K562 (cell line): ENCODE measurements around the gene NEK1. TPM values are rescaled to one million over a fixed set of nuclear protein-coding genes. Genes with fewer than 3 reads are reported as not detected.

Experiments
- ATAC-seq: fragments of 200-7000 bp; cut with Tn5 transposase; 3 replicates; pipeline ENCODE4 v1.9.1; 2020; ENCODE audit warnings: moderate library complexity
- BruUV-seq: library from RNA; stranded (reverse); fragments of 400-500 nt; replicated peaks from 2 replicates; lab custom pipeline; 2021; lab: Mats Ljungman, UMichigan
- CTCF ChIA-PET: fragments of 300-600 bp; formaldehyde crosslinking; extraction: SDS; loops from one replicate; lab custom pipeline; 2021; ENCODE audit warnings: low intra/inter-chr PET ratio; lab: Yijun Ruan, JAX
- POLR2A ChIA-PET: fragments of 300-600, 350-650 bp; sonication (Branson Sonifier 250); formaldehyde crosslinking; extraction: SDS; loops from one replicate; lab custom pipeline; 2021; ENCODE audit warnings: antibody characterized with exemption, inconsistent platforms; lab: Yijun Ruan, JAX
- DNase-seq, 4 experiments: peaks; one replicate each; pipeline versions ENCODE4 v3.0.0 to v3.0.0-alpha.2; 2011 to 2018; ENCODE audit warnings: low spot score in 3 of 4, mixed read lengths in 3 of 4; ENCODE audit errors: extremely low read depth in 1 of 4
- FAIRE-seq: peaks from 2 replicates; lab custom pipeline; 2011; peaks lifted over from hg19 to GRCh38; lab: Jason Lieb, UNC
- H2AFZ ChIP-seq: 2 replicates; pipeline ENCODE4 v1.6.0; 2011; ENCODE audit warnings: low read depth, low read length, control low read depth, inconsistent platforms
- H3K27ac ChIP-seq: fragments of 200-600 bp; 3 replicates; pipeline ENCODE4 v1.8.0; 2011; ENCODE audit warnings: low read depth, mild to moderate bottlenecking, control low read depth, inconsistent platforms, low read length, moderate library complexity, mixed read lengths; ENCODE audit errors: extremely low read depth
- H3K27me3 ChIP-seq, 2 experiments: fragments of 300-600 bp in 1 of 2; 2 replicates in 1 of 2; 3 replicates in 1 of 2; pipeline versions ENCODE4 v1.6.0 to v1.8.0; 2011; ENCODE audit warnings: inconsistent platforms in 2 of 2, low read length in 2 of 2, mild to moderate bottlenecking in 1 of 2, mixed read lengths in 1 of 2, moderate library complexity in 1 of 2; ENCODE audit not compliant: control insufficient read depth in 2 of 2, insufficient read depth in 2 of 2
- H3K36me3 ChIP-seq: fragments of 300-600 bp; 3 replicates; pipeline ENCODE4 v1.8.0; 2011; ENCODE audit warnings: mild to moderate bottlenecking, low read length, inconsistent platforms; ENCODE audit not compliant: control insufficient read depth, insufficient read depth
- H3K4me1 ChIP-seq, 2 experiments: fragments of 200-600 bp in 1 of 2; replicated peaks in 1 of 2; 2 replicates in 1 of 2; 3 replicates in 1 of 2; pipeline versions ENCODE4 v1.5.1 to v1.8.0; 2011; ENCODE audit warnings: inconsistent platforms in 2 of 2, low read length in 2 of 2, mild to moderate bottlenecking in 1 of 2, mixed read lengths in 1 of 2, moderate library complexity in 1 of 2; ENCODE audit not compliant: control insufficient read depth in 2 of 2, insufficient read depth in 2 of 2
- H3K4me2 ChIP-seq: 2 replicates; pipeline ENCODE4 v1.6.1; 2011; ENCODE audit warnings: low read length, control low read depth, inconsistent platforms, mixed read lengths; ENCODE audit not compliant: insufficient read depth
- H3K4me3 ChIP-seq: fragments of 200-600 bp; sonication (generic), shearing (Covaris generic); 2 replicates; pipeline ENCODE4 v1.5.1; 2016; ENCODE audit warnings: control low read depth, inconsistent platforms
- H3K79me2 ChIP-seq: fragments of 200-600 bp; 3 replicates; pipeline ENCODE4 v1.8.0; 2011; ENCODE audit warnings: low read length, inconsistent platforms; ENCODE audit not compliant: control insufficient read depth, insufficient read depth
- H3K9ac ChIP-seq, 2 experiments: 2 replicates each; pipeline versions ENCODE4 v1.6.0 to v1.6.1; 2011; ENCODE audit warnings: low read depth in 2 of 2, low read length in 2 of 2, control low read depth in 1 of 2, inconsistent platforms in 1 of 2, mild to moderate bottlenecking in 1 of 2, mixed read lengths in 1 of 2; ENCODE audit not compliant: insufficient read depth in 1 of 2
- H3K9me1 ChIP-seq: one replicate; pipeline ENCODE4 v1.6.0; 2011; ENCODE audit warnings: inconsistent platforms, mild to moderate bottlenecking, low read length, moderate library complexity; ENCODE audit not compliant: control insufficient read depth, insufficient read depth
- H3K9me3 ChIP-seq: replicated peaks from 2 replicates; pipeline ENCODE4 v1.5.1; 2011; ENCODE audit warnings: low read depth, low read length, inconsistent platforms; ENCODE audit not compliant: control insufficient read depth, insufficient read depth
- H4K20me1 ChIP-seq: replicated peaks from 2 replicates; pipeline ENCODE4 v1.6.1; 2011; ENCODE audit warnings: low read length, inconsistent platforms, mixed read lengths; ENCODE audit not compliant: control insufficient read depth, insufficient read depth
- CREB3 ChIP-seq: fragments of 450-650 bp; conservative IDR thresholded peaks from 2 replicates; pipeline ENCODE4 v1.6.1; 2016; ENCODE audit warnings: missing genetic modification characterization, low read depth, mild to moderate bottlenecking, missing compliant biosample characterization, moderate library complexity
- HDAC6 ChIP-seq: IDR thresholded peaks from 2 replicates; pipeline ENCODE4 v1.6.1; 2012; ENCODE audit warnings: low read depth, mild to moderate bottlenecking, control low read depth, inconsistent platforms, low read length, moderate library complexity
- NR2C1 ChIP-seq, 2 experiments: fragments of 450-650 bp; IDR thresholded peaks; 2 replicates each; pipeline ENCODE4 v1.6.1; 2017; ENCODE audit warnings: mild to moderate bottlenecking in 2 of 2, antibody characterized with exemption in 1 of 2, inconsistent platforms in 1 of 2, missing compliant biosample characterization in 1 of 2, missing genetic modification characterization in 1 of 2
- SMARCA5 ChIP-seq: fragments of 450-650 bp; IDR thresholded peaks from 2 replicates; pipeline ENCODE4 v1.6.1; 2016
- USF2 ChIP-seq: sonication (generic); formaldehyde crosslinking; IDR thresholded peaks from 2 replicates; pipeline ENCODE4 v1.5.0; 2020; ENCODE audit warnings: missing genetic modification reagents
- ZNF174 ChIP-seq: fragments of 250-450 bp; sonication (Bioruptor Pico); IDR thresholded peaks from 2 replicates; pipeline ENCODE4 v1.4.0; 2020; ENCODE audit warnings: mild to moderate bottlenecking
- ZNF274 ChIP-seq: IDR thresholded peaks from 2 replicates; pipeline ENCODE4 v1.6.1; 2011; ENCODE audit warnings: low read depth, mild to moderate bottlenecking, low read length, moderate library complexity, borderline replicate concordance
- ZNF766 ChIP-seq: fragments of 200-800 bp; sonication (Bioruptor generic); conservative IDR thresholded peaks from 2 replicates; pipeline ENCODE4 v1.6.1; 2016; ENCODE audit warnings: missing genetic modification characterization, missing compliant biosample characterization
- WGBS: fragments of 100-300 bp; shearing (Covaris generic); methylation state at CpG from one replicate; pipeline ENCODE4 v1.1.6; 2016; ENCODE audit warnings: low coverage, mixed read lengths; ENCODE audit not compliant: insufficient coverage; ENCODE audit errors: missing lambda C conversion rate; 5-methylcytosine and 5-hydroxymethylcytosine counted together
- in situ Hi-C: fragments of 300-500 bp; cut with MboI; formaldehyde crosslinking; loops from 4 replicates; pipeline ENCODE4 v1.15.0; 2018; ENCODE audit warnings: inconsistent platforms, mixed read lengths
- intact Hi-C: fragments of 100-400 bp; cut with micrococcal nuclease; formaldehyde crosslinking; loops from 2 replicates; pipeline ENCODE4 v1.14.2; 2022
- polyA plus RNA-seq, 8 experiments: library from polyadenylated mRNA; depleted of rRNA in 4 of 8; stranded (reverse) in 5 of 8; unstranded in 3 of 8; fragments of >200 nt; fragmentation: Nextera tagmentation in 2 of 8; fragmentation: Illumina TruSeq in 1 of 8; extraction: Ambion mirVana in 2 of 8; extraction: Trizol in 1 of 8; gene quantifications; 2 replicates each; pipeline versions ENCODE4 v1.2.1 to v1.2.3, GENCODE V29; 2011 to 2014; ENCODE audit warnings: inconsistent platforms in 1 of 8, missing spikeins in 1 of 8
- total RNA-seq, 7 experiments: library from RNA; depleted of rRNA in 6 of 7; stranded (reverse); fragments of >200 nt in 6 of 7; fragmentation: Illumina TruSeq in 2 of 7; extraction: Trizol in 2 of 7; gene quantifications; 2 replicates each; pipeline versions ENCODE4 v1.2.1 to v1.2.3, GENCODE V29; 2011 to 2021; ENCODE audit warnings: low replicate concordance in 1 of 7

NEK1 gene
- total and polyA plus RNA-seq, 9 of the 15 experiments (the other 6 are each of a cell fraction or from before 2014, with no cell fraction given) = 6.2 to 15.7 (median 10.3) TPM

GRCh38 chr4:169383724-169384123 lies 228.7 kb downstream of the NEK1 start:
- H2AFZ ChIP-seq = no peak overlapping the region
- H3K9me3 ChIP-seq = no peaks in the 10 kb centered on the region
- H3K4me1 ChIP-seq = no peaks in the 10 kb centered on the region; a peak in 1 of 5 replicates
- H4K20me1 ChIP-seq = no peaks in the 10 kb centered on the region
- no peaks in the 10 kb centered on the region for H3K79me2 ChIP-seq
- in situ Hi-C loops = no loop called here
- H3K4me2 ChIP-seq = no peak overlapping the region
- H3K9me1 ChIP-seq = no peaks in the 10 kb centered on the region
- no TSS peak for BruUV-seq
- ATAC-seq = no peak
- H3K27ac ChIP-seq = no peak overlapping the region
- H3K4me3 ChIP-seq = no peak overlapping the region
- no peak for TF ChIP-seq HDAC6
- no peak for TF ChIP-seq ZNF174 (CRISPR knock-in tag)
- TF ChIP-seq USF2 (CRISPR knock-in tag) = no peak
- TF ChIP-seq SMARCA5 = no peak
- no peak for TF ChIP-seq CREB3 (tag)
- no peak for TF ChIP-seq NR2C1 (IDR thresholded peaks at IDR 0.05)
- no peak for TF ChIP-seq NR2C1 (tag; IDR thresholded peaks at IDR 0.05)
- TF ChIP-seq ZNF766 (CRISPR knock-in tag) = no peak
- TF ChIP-seq ZNF274 = no peak
- intact Hi-C loops = no loop called here
- 0% methylated on average over 3 of the region's 3 CpGs for WGBS
- ChIA-PET CTCF (no interaction called here), POLR2A (interaction anchor here (0.7 kb wide), 1 partner anchor 541 kb away, joined by 4 read pairs; no protein-coding TSS in a partner anchor)
- no peak for FAIRE-seq
- H3K36me3 ChIP-seq = no peaks in the 10 kb centered on the region
- no peak overlapping the region for H3K9ac ChIP-seq
- DNase-seq = no peak
- H3K27me3 ChIP-seq = peaks cover 2 to 5% of the 10 kb centered on the region in 2 experiments; a peak in 1 of 5 replicates
